IMR-90 (cell line): ENCODE data around the gene HS2ST1. TPM values are rescaled to one million over a fixed set of nuclear protein-coding genes. Genes with fewer than 3 reads are reported as not detected.

Experiments
- ATAC-seq: fragments of 200-7000 bp; cut with Tn5 transposase; 2 replicates; pipeline ENCODE4 v1.9.1; 2020; ENCODE audit warnings: low read depth, mild to moderate bottlenecking, moderate library complexity
- BruUV-seq: library from RNA; stranded (reverse); fragments of 400-500 nt; replicated peaks from 2 replicates; lab custom pipeline; 2021; lab: Mats Ljungman, UMichigan
- CTCF ChIA-PET: fragments of 300-600 bp; formaldehyde crosslinking; extraction: SDS; loops from one replicate; lab custom pipeline; 2021; ENCODE audit warnings: antibody characterized with exemption; lab: Yijun Ruan, JAX
- POLR2A ChIA-PET: fragments of 300-600 bp; sonication (Branson Sonifier 250); formaldehyde crosslinking; loops from one replicate; lab custom pipeline; 2022; ENCODE audit warnings: antibody characterized with exemption; ENCODE audit not compliant: unreplicated experiment; lab: Charles Lee
- DNase-seq: peaks from one replicate; pipeline ENCODE4 v3.0.0; 2013
- H2AFZ ChIP-seq: replicated peaks from 2 replicates; pipeline ENCODE3; 2013; ENCODE audit warnings: low read length, mild to moderate bottlenecking; ENCODE audit not compliant: poor library complexity
- H2AK5ac ChIP-seq: 2 replicates; pipeline ENCODE4 v1.6.1; 2013; ENCODE audit warnings: low read depth, low read length, inconsistent platforms
- H2AK9ac ChIP-seq: replicated peaks from 2 replicates; pipeline ENCODE3; 2013; ENCODE audit warnings: mild to moderate bottlenecking, low read depth, low read length, moderate library complexity; ENCODE audit not compliant: poor library complexity
- H2BK120ac ChIP-seq: 2 replicates; pipeline ENCODE4 v1.6.1; 2013; ENCODE audit warnings: low read depth, low read length, inconsistent platforms
- H2BK15ac ChIP-seq: 3 replicates; pipeline ENCODE4 v1.6.1; 2013; ENCODE audit warnings: low read depth, low read length, inconsistent platforms
- H2BK20ac ChIP-seq: 2 replicates; pipeline ENCODE4 v1.6.1; 2013; ENCODE audit warnings: low read depth, mild to moderate bottlenecking, inconsistent platforms, low read length, moderate library complexity
- H2BK5ac ChIP-seq: 2 replicates; pipeline ENCODE4 v1.6.1; 2013; ENCODE audit warnings: mild to moderate bottlenecking, low read depth, low read length, inconsistent platforms; ENCODE audit not compliant: poor library complexity, severe bottlenecking
- H3K14ac ChIP-seq: replicated peaks from 2 replicates; pipeline ENCODE4 v1.6.1; 2013; ENCODE audit warnings: low read depth, low read length, inconsistent platforms
- H3K18ac ChIP-seq: 2 replicates; pipeline ENCODE4 v1.6.1; 2013; ENCODE audit warnings: low read depth, low read length, control low read depth
- H3K23ac ChIP-seq: 2 replicates; pipeline ENCODE4 v1.6.1; 2013; ENCODE audit warnings: low read depth, low read length, inconsistent platforms
- H3K27ac ChIP-seq: 2 replicates; pipeline ENCODE4 v1.5.1; 2013; ENCODE audit warnings: mild to moderate bottlenecking, control low read depth, low read length; ENCODE audit not compliant: insufficient read depth
- H3K27me3 ChIP-seq: 2 replicates; pipeline ENCODE4 v1.6.1; 2013; ENCODE audit warnings: low read length; ENCODE audit not compliant: control insufficient read depth, insufficient read depth
- H3K36me3 ChIP-seq: 2 replicates; pipeline ENCODE4 v1.6.1; 2013; ENCODE audit warnings: low read length, mixed read lengths; ENCODE audit not compliant: control insufficient read depth, insufficient read depth
- H3K4ac ChIP-seq: 2 replicates; pipeline ENCODE4 v1.6.1; 2013; ENCODE audit warnings: low read depth, low read length, inconsistent platforms
- H3K4me1 ChIP-seq: 2 replicates; pipeline ENCODE4 v1.6.1; 2013; ENCODE audit warnings: low read length, mixed read lengths; ENCODE audit not compliant: control insufficient read depth, insufficient read depth
- H3K4me2 ChIP-seq: 2 replicates; pipeline ENCODE4 v1.6.1; 2013; ENCODE audit warnings: low read depth, mild to moderate bottlenecking, control low read depth, low read length, moderate library complexity
- H3K4me3 ChIP-seq: 2 replicates; pipeline ENCODE4 v1.5.1; 2013; ENCODE audit warnings: low read depth, mild to moderate bottlenecking, control low read depth, low read length, moderate library complexity; ENCODE audit not compliant: insufficient read depth
- H3K56ac ChIP-seq: 2 replicates; pipeline ENCODE4 v1.6.1; 2013; ENCODE audit warnings: low read length, inconsistent platforms; ENCODE audit not compliant: insufficient read depth; ENCODE audit errors: extremely low read depth
- H3K79me1 ChIP-seq, 2 experiments: 2 replicates each; pipeline ENCODE4 v1.6.1; 2013; ENCODE audit warnings: low read length in 2 of 2, inconsistent platforms in 1 of 2, low read depth in 1 of 2
- H3K9ac ChIP-seq: 2 replicates; pipeline ENCODE4 v1.6.1; 2013; ENCODE audit warnings: low read depth, low read length, control low read depth
- H3K9me1 ChIP-seq: 2 replicates; pipeline ENCODE4 v1.6.1; 2013; ENCODE audit warnings: low read length, inconsistent platforms; ENCODE audit not compliant: insufficient read depth
- H3K9me3 ChIP-seq: 2 replicates; pipeline ENCODE4 v1.6.1; 2013; ENCODE audit warnings: low read length; ENCODE audit not compliant: control insufficient read depth, insufficient read depth
- H4K20me1 ChIP-seq: 2 replicates; pipeline ENCODE4 v1.6.1; 2013; ENCODE audit warnings: low read length, inconsistent platforms; ENCODE audit not compliant: insufficient read depth
- H4K5ac ChIP-seq: 2 replicates; pipeline ENCODE4 v1.6.1; 2013; ENCODE audit warnings: mild to moderate bottlenecking, low read depth, low read length, control low read depth
- H4K8ac ChIP-seq, 2 experiments: 2 replicates each; pipeline ENCODE4 v1.6.1; 2013; ENCODE audit warnings: low read depth in 2 of 2, low read length in 2 of 2, control low read depth in 1 of 2, inconsistent platforms in 1 of 2
- H4K91ac ChIP-seq: 2 replicates; pipeline ENCODE4 v1.6.1; 2013; ENCODE audit warnings: low read depth, low read length, inconsistent platforms; ENCODE audit not compliant: insufficient read depth
- BHLHE40 ChIP-seq: fragments of 150-350 bp; IDR thresholded peaks from 2 replicates; pipeline ENCODE4 v1.6.1; 2016; ENCODE audit warnings: mild to moderate bottlenecking, low read depth, low read length
- SMC3 ChIP-seq: fragments of 150-350 bp; IDR thresholded peaks from 2 replicates; pipeline ENCODE4 v1.6.1; 2016; ENCODE audit warnings: low read depth, mild to moderate bottlenecking, antibody characterized with exemption, low read length, moderate library complexity
- WGBS, 2 experiments: methylation state at CpG; one replicate each; pipeline versions ENCODE4 v1.1.5 to v1.1.7; 2013; ENCODE audit warnings: missing lambda C conversion rate in 2 of 2; ENCODE audit not compliant: insufficient read length in 1 of 2; ENCODE audit errors: extremely low coverage in 2 of 2; 5-methylcytosine and 5-hydroxymethylcytosine counted together
- dilution Hi-C: fragments of 300-500 bp; cut with HindIII; formaldehyde crosslinking; loops from one replicate; pipeline ENCODE4 v1.14.3; 2018; ENCODE audit warnings: low sequenced_read_pairs; ENCODE audit not compliant: unreplicated experiment
- in situ Hi-C: fragments of 300-500 bp; cut with MboI; formaldehyde crosslinking; loops from 3 replicates; pipeline ENCODE4 v1.14.3; 2019; ENCODE audit warnings: low sequenced_read_pairs, inconsistent platforms, mixed read lengths
- intact Hi-C: fragments of 100-400 bp; cut with micrococcal nuclease; formaldehyde crosslinking; loops from 2 replicates; pipeline ENCODE4 v1.10.0; 2022
- polyA plus RNA-seq, 3 experiments: library from polyadenylated mRNA; depleted of rRNA; stranded (reverse); fragments of >200 nt; gene quantifications; 2 replicates each; pipeline ENCODE4 v1.2.3, GENCODE V29; 2012; ENCODE audit warnings: low replicate concordance in 1 of 3
- total RNA-seq: library from RNA; depleted of rRNA; stranded (reverse); fragments of >200 nt; gene quantifications from 2 replicates; pipeline ENCODE4 v1.2.3, GENCODE V29; 2012

HS2ST1 gene
- total and polyA plus RNA-seq, 2 of the 4 experiments (the other 2 are of a cell fraction): 7.8 to 13.1 TPM

GRCh38 chr1:87154384-87154783 lies 239.9 kb downstream of the HS2ST1 start:
- H4K8ac ChIP-seq: no peak overlapping the region
- no peak overlapping the region for H4K91ac ChIP-seq
- H3K36me3 ChIP-seq: no peaks in the 10 kb centered on the region
- H2BK15ac ChIP-seq: no peak overlapping the region
- H3K9ac ChIP-seq: no peak overlapping the region
- WGBS, 2 experiments: 66% methylated on average over 6 of the region's 9 CpGs; no CpG with 5 or more reads in 1 of the 2 experiments
- CTCF ChIA-PET: no interaction called here
- intact Hi-C loops: loop anchor here (5.0 kb wide), 3 partner anchors 68 to 1148 kb away; no protein-coding TSS in a partner anchor
- POLR2A ChIA-PET: no interaction called here
- H2BK20ac ChIP-seq: no peak overlapping the region
- ATAC-seq (no peak), DNase-seq (no peak)
- H3K27ac ChIP-seq: no peak overlapping the region
- no peak overlapping the region for H3K4me2 ChIP-seq
- peaks cover 5% of the 10 kb centered on the region for H3K27me3 ChIP-seq
- no peak overlapping the region for H3K23ac ChIP-seq
- H3K4ac ChIP-seq: no peak overlapping the region
- H2AK5ac ChIP-seq: no peak overlapping the region
- no peak overlapping the region for H3K56ac ChIP-seq
- H4K20me1 ChIP-seq: no peaks in the 10 kb centered on the region
- H3K14ac ChIP-seq: no peak overlapping the region
- H3K18ac ChIP-seq: no peak overlapping the region
- dilution Hi-C loops: no loop called here
- no peak overlapping the region for H2BK5ac ChIP-seq
- peaks cover 11% of the 10 kb centered on the region; the same call in 1 of the 2 replicates for H3K4me1 ChIP-seq
- peaks cover 3% of the 10 kb centered on the region; the same call in 1 of the 2 replicates for H3K9me1 ChIP-seq
- H2BK120ac ChIP-seq: no peak overlapping the region
- no TSS peak for BruUV-seq
- no peak overlapping the region for H3K4me3 ChIP-seq
- H2AFZ ChIP-seq: no peak overlapping the region
- no peak overlapping the region for H2AK9ac ChIP-seq
- no peak overlapping the region for H4K5ac ChIP-seq
- no peaks in the 10 kb centered on the region for H3K79me1 ChIP-seq
- TF ChIP-seq BHLHE40 (no peak), SMC3 (no peak)
- in situ Hi-C loops: loop anchor here (5.0 kb wide), 1 partner anchor 178 kb away; no protein-coding TSS in a partner anchor
- no peaks in the 10 kb centered on the region for H3K9me3 ChIP-seq
